SK-N-DZ (cell line): Measurements from ENCODE around the gene MAP3K8.

ENCODE experiments used
- DNase-seq: peaks from one replicate; pipeline ENCODE4 v3.0.0-alpha.2; 2015; ENCODE audit warnings: low spot score

The MAP3K8 gene

DNA sequence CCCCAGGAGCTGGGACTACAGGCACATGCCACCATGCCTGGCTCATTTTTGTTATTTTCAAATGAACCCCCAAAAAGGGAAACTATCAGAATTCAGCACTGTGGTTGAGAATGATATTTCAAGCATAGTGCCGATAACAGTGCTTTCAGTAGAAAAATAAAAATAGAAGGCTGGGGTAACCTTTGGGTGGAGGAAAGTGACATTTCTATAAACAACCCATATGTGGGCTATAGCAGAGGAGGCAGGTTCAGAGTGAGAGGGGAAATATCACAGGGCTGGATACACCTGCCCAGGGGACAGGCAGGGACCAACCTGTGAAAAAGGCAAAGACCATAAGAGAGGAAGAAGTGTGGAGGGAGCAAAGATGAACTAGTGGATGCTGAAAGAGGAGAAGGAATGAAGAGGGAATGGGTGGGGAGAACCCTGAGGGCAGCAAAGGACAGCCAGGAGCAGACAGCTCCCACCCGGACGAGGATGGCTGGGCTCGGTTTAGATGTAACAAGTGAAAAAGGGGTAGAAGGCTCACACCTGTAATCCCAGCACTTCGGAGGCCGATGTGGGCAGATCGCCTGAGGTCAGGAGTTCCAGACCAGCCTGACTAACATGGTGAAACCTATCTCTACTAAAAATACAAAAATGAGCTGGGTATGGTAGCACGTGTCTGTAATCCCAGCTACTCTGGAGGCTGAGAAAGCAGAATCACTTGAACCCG, 56.5 kb downstream of the MAP3K8 start:
- no peak for DNase-seq

GRCh38 chr10:30491204-30491915, 57.4 kb downstream of the MAP3K8 start:
- DNase-seq: no peak

GRCh38 chr10:30491916-30492515, 58.0 kb downstream of the MAP3K8 start:
- DNase-seq: no peak

DNA sequence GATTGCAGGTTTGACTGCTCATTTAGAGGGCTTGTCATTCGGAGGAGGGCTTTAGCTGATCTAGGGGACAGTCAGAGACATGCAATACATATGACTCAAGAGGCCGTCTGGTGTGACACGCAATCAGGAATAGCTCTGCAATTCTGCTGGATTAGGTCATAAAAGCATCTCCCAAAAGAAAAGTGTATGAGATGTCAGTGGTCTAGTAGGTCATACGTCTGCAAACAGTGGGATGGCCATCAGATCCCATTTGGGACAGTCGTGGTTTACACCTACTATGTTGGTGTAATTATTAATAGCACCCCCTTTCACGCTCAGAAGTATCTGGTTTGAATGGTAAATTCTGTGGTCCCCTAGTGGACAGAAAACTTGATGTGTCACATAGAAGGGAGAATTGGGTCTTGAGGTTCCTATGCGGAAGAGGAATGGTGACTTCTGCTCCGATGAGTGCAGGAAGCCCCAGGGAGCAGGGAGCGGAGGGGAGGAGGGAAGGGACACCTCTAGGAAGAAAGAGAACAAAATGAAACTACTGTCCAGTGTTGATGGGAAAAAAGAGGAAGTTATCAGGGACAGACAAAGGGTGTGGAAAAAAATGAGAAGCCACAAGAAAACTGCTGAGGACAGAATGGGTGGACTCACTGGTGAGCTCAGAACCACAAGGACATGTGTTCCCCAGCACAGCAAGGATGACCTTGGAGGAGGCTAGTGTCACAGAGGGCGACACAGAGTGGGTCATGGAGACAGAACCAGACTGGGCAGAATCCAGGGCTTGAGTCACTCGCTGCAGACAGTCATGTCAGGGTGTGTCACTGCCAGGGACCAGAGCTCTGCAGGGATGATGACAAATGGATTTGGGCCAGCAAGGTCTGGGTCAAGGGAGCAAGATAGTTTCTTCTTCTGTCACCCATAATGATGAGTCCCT, 59.9 kb downstream of the MAP3K8 start:
- no peak for DNase-seq

DNA sequence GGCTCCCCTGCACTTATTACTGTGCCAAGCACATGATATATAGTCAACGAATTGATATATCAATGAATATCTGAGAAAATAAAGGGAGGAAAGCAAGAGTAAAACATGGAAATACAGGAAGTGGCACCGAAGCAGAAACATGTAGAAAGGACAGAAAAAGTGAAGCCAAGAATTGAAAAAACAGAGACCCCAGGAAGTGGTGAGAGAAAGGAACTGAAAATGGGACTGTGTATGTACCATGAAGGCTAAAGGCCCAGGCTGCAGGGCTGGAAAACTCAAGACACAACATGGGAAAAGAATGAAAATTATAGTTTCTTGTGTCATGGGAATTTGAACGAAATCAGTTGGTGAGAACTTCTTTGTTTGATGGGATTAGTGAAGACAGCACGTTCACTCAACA, 60.6 kb downstream of the MAP3K8 start:
- no peak for DNase-seq

DNA sequence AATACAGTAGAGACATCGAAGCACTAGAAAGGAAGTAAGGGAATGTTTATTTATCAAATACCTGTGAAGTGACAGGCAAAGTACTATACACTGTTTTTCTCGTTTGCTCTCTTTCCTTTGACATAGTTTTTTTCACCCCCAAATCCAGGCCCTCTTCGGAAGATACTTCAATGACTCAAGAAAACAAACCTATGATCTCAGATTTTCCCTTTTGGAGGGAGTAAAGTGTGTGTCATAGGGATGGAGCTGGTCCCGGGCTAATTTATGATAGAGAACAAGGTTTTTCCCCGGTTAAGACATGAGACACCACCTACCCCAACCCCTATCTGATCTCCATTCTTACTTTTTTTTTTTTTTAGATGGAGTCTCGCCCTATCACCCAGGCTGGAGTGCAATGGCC, 61.7 kb downstream of the MAP3K8 start:
- DNase-seq: no peak

- DNase-seq: no peak
Measured at GRCh38 chr10:30499816-30500215, 65.8 kb downstream of the MAP3K8 start.

DNA sequence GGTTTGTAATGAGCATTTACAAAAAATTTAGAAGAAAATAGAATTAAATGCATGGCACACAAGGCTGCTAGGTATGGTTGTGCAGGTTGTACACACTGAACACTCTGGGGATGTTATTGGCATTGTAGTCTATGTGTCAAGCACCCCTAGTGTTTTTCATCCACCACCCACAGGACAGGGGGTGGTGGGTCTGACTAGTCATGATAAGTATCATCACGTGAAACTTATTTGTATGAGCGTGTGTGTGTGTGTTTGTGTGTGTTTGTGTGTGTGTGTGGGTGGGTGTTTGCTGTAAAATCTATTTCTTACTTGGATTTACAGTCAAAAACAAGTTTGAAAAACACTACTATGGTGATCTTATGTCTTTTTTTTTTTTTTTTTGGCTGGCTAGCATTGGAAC, 66.5 kb downstream of the MAP3K8 start:
- DNase-seq: no peak

DNA sequence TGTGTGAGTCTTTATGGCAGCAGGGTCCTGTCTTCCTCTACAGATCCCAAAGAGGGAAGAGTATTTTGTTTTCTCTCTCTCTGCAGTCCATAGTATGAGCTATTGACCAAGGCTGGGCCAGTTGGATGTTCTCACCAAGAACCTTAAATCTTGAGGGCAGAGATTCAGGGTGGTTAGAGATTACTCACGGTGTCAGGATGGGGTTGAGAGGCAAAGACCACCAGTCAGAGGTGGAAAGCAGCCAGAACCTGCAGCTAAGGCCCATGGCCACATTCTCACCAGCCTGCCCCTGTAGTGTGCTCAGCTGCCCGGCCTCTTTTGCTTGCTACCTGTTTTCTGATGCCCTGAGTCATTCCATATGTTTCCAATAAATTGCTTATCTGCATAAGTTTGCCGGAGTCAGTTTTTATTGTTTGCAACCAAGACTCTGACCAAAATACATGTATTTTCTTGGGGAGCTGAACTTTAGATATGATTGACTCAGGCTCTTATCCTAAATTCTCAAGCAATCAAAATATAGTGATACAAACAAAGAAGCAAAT, 67.0 kb downstream of the MAP3K8 start:
- DNase-seq: no peak

GRCh38 chr10:30502266-30503060, 68.5 kb downstream of the MAP3K8 start:
- no peak for DNase-seq

GRCh38 chr10:30503700-30504266, 69.8 kb downstream of the MAP3K8 start:
- no peak for DNase-seq

- no peak for DNase-seq
Measured at GRCh38 chr10:30505543-30506298, 71.7 kb downstream of the MAP3K8 start.

DNA sequence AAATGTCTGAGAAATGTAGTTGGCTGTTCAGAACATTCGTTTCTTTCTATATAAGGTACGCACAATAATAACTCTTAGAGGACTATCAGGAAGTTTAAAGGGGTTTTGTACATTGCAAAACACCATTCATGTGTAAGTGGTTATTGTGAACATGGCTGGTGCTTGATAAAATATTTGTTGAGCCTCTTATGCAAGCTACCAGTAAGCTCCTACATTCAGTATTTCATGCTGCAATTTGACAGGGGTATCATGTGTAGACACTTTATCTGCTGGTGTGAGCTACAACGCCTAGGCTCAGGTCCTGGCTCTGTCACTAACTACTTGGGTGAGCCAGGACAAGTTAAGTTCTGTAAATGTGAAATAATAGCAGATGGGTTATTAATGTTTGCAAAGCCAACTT, 75.5 kb downstream of the MAP3K8 start:
- DNase-seq: no peak

GRCh38 chr10:30510184-30510931, 76.4 kb downstream of the MAP3K8 start:
- no peak for DNase-seq

GRCh38 chr10:30510932-30511700, 77.1 kb downstream of the MAP3K8 start:
- DNase-seq: no peak
